ENCODE measurements around the gene LTBP1. TPM values are rescaled to one million over a fixed set of nuclear protein-coding genes. Genes with fewer than 3 reads are reported as not detected.
"Not testable (repeated sequence)": the region's sequence is repeated elsewhere in the genome, so short reads cannot be mapped to it uniquely, and the experiment has no call there.

The LTBP1 gene
- total RNA-seq, 2 experiments from 2014 or later: 0.10 to 0.14 TPM

- CTCF ChIA-PET: interaction anchor here (1.3 kb wide), 1 partner anchor 8 kb away, joined by 3 read pairs; no protein-coding TSS in a partner anchor
- DNase-seq: no peak
- H3K27ac Mint-ChIP-seq: no peak overlapping the region
- H3K4me3 Mint-ChIP-seq: no peak overlapping the region
- peaks cover 22% of the 10 kb centered on the region for H3K27me3 Mint-ChIP-seq (ENCODE audit: low read depth)
- no peaks in the 10 kb centered on the region for H3K9me3 Mint-ChIP-seq
- intact Hi-C loops (cut with micrococcal nuclease): no loop called here
- H3K4me1 Mint-ChIP-seq (ENCODE audit: low read depth): no peaks in the 10 kb centered on the region
- H3K36me3 Mint-ChIP-seq (ENCODE audit: low read depth): no peaks in the 10 kb centered on the region
Measured at GRCh38 chr2:32952761-32953476, 6.2 kb downstream of the LTBP1 start.

DNA sequence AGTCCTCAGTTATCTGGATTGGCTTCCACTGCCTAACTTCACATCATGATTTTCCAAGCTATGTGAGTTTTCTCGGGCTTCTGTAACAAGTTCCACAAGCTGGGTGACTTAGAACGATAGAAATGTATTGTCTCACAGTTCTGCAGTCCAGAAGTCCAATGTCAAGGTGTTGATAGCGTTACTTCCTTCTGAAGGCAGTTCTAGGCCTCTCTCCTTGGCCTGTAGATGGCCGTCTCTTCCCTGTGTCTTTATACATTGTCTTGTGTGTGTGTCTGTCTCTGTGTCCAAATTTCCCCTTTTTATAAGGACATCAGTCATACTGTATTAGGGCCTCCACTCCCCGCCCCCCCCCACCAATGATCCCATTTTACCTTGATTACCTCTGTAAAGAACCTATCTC lies 7.5 kb downstream of the LTBP1 start:
- DNase-seq: no peak
- no peaks in the 10 kb centered on the region for H3K4me1 Mint-ChIP-seq (ENCODE audit: low read depth)
- intact Hi-C loops (cut with micrococcal nuclease): no loop called here
- no peaks in the 10 kb centered on the region for H3K36me3 Mint-ChIP-seq (ENCODE audit: low read depth)
- peaks cover 12% of the 10 kb centered on the region for H3K27me3 Mint-ChIP-seq (ENCODE audit: low read depth)
- H3K27ac Mint-ChIP-seq: no peak overlapping the region
- no peak overlapping the region for H3K4me3 Mint-ChIP-seq
- H3K9me3 Mint-ChIP-seq: no peaks in the 10 kb centered on the region
- CTCF ChIA-PET: interaction anchor here (1.3 kb wide), 1 partner anchor 9 kb away, joined by 3 read pairs; no protein-coding TSS in a partner anchor

- peaks cover 2% of the 10 kb centered on the region for H3K27me3 Mint-ChIP-seq (ENCODE audit: low read depth)
- H3K4me3 Mint-ChIP-seq: no peak overlapping the region
- H3K4me1 Mint-ChIP-seq (ENCODE audit: low read depth): no peaks in the 10 kb centered on the region
- CTCF ChIA-PET: no interaction called here
- H3K36me3 Mint-ChIP-seq (ENCODE audit: low read depth): no peaks in the 10 kb centered on the region
- no peaks in the 10 kb centered on the region for H3K9me3 Mint-ChIP-seq
- intact Hi-C loops (cut with micrococcal nuclease): no loop called here
- H3K27ac Mint-ChIP-seq: no peak overlapping the region
- no peak for DNase-seq
Measured at GRCh38 chr2:32958821-32959220, 12.1 kb downstream of the LTBP1 start.

DNA sequence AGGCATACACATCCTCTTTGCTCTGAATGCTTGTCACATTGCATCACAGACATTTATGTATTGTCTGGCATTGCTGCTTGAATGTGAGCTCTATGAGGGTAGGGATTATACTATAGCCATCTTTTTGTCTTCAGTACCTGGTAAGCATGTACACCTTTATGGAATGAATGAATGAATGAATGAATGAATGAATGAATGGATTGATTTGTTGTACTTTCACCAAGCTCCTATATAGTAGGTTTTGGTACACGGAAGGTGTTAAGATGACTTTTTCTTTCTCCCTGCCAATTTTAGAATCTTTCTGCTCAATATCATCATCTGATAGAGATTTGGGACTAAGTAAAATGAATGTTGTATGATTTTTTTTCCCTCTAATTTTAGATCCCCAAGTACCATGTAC lies 13.5 kb downstream of the LTBP1 start:
- CTCF ChIA-PET: no interaction called here
- Mint-ChIP-seq H3K27ac (no peak overlapping the region), H3K36me3 (ENCODE audit: low read depth) (no peaks in the 10 kb centered on the region), H3K4me3 (no peak overlapping the region), H3K4me1 (ENCODE audit: low read depth) (no peaks in the 10 kb centered on the region), H3K9me3 (no peaks in the 10 kb centered on the region), H3K27me3 (ENCODE audit: low read depth) (peaks cover 2% of the 10 kb centered on the region)
- intact Hi-C loops (cut with micrococcal nuclease): no loop called here
- no peak for DNase-seq

GRCh38 chr2:32960647-32961403 lies 14.1 kb downstream of the LTBP1 start:
- DNase-seq: no peak
- intact Hi-C loops (cut with micrococcal nuclease): no loop called here
- H3K27ac Mint-ChIP-seq: no peak overlapping the region
- no peaks in the 10 kb centered on the region for H3K4me1 Mint-ChIP-seq (ENCODE audit: low read depth)
- peaks cover 2% of the 10 kb centered on the region for H3K27me3 Mint-ChIP-seq (ENCODE audit: low read depth)
- no peaks in the 10 kb centered on the region for H3K36me3 Mint-ChIP-seq (ENCODE audit: low read depth)
- CTCF ChIA-PET: no interaction called here
- no peaks in the 10 kb centered on the region for H3K9me3 Mint-ChIP-seq
- no peak overlapping the region for H3K4me3 Mint-ChIP-seq

GRCh38 chr2:32962690-32963089 lies 15.9 kb downstream of the LTBP1 start:
- intact Hi-C loops (cut with micrococcal nuclease): no loop called here
- Mint-ChIP-seq H3K27ac (no peak overlapping the region), H3K4me3 (no peak overlapping the region), H3K9me3 (no peaks in the 10 kb centered on the region), H3K27me3 (ENCODE audit: low read depth) (peaks cover 7% of the 10 kb centered on the region), H3K4me1 (ENCODE audit: low read depth) (no peaks in the 10 kb centered on the region), H3K36me3 (ENCODE audit: low read depth) (no peaks in the 10 kb centered on the region)
- DNase-seq: no peak
- CTCF ChIA-PET: interaction anchor here (0.6 kb wide), 1 partner anchor 265 kb away, joined by 3 read pairs; no protein-coding TSS in a partner anchor

DNA sequence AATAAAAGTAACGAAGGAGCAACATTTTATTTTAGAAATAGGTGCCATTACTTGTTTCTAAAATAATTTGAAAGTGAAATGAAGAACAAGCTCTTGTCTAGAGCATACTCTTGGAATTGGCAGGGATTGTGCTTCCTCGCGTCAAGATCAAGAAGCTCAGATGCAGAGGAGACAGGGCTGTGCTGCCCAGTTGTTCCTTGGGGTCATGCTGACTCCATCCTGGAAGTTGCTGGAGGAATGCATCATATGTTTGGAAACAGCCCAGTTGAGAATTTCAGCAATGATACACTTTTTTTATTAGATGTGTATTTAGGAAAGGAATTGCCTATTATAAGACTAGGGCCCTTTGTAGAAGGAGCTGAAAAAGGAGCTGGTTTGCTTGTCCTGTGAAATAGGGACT lies 17.2 kb downstream of the LTBP1 start:
- Mint-ChIP-seq H3K27ac (no peak overlapping the region), H3K4me3 (no peak overlapping the region), H3K36me3 (ENCODE audit: low read depth) (no peaks in the 10 kb centered on the region), H3K27me3 (ENCODE audit: low read depth) (peaks cover 7% of the 10 kb centered on the region), H3K4me1 (ENCODE audit: low read depth) (no peaks in the 10 kb centered on the region), H3K9me3 (no peaks in the 10 kb centered on the region)
- intact Hi-C loops (cut with micrococcal nuclease): no loop called here
- DNase-seq: no peak
- CTCF ChIA-PET: no interaction called here

GRCh38 chr2:32965523-32966171 lies 18.9 kb downstream of the LTBP1 start:
- H3K27ac Mint-ChIP-seq: no peak overlapping the region
- H3K36me3 Mint-ChIP-seq (ENCODE audit: low read depth): no peaks in the 10 kb centered on the region
- no peaks in the 10 kb centered on the region for H3K4me1 Mint-ChIP-seq (ENCODE audit: low read depth)
- peaks cover 7% of the 10 kb centered on the region for H3K27me3 Mint-ChIP-seq (ENCODE audit: low read depth)
- no peak for DNase-seq
- H3K9me3 Mint-ChIP-seq: peaks cover 2% of the 10 kb centered on the region
- CTCF ChIA-PET: no interaction called here
- no peak overlapping the region for H3K4me3 Mint-ChIP-seq
- intact Hi-C loops (cut with micrococcal nuclease): no loop called here

DNA sequence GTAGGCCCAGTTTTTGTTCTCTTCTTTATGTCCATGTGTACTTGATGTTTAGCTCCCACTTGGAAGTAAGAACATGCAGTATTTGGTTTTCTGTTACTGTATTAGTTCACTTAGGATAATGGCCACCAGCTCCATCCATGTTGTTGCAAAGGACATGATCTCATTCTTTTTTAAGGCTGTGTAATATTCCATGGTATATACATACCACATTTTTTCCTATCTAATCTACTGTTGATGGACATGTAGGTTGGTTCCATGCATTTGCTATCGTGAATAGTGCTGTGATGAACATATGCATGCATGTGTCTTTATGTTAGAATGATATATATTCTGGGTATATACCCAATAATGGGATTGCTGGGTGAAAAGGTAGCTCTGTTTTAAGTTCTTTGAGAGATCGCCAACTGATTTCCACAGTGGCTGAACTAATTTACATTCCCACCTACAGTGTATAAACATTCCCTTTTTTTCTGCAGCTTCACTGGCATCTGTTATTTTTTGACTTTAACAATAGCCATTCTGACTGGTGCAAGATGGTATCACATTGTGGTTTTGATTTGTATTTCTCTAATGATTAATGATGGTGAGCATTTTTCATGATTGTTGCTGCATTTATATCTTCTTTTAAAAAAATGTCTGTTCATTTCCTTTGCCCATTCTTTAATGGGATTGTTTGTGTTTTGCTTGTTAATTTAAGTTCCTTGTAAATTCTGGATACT lies 22.9 kb downstream of the LTBP1 start:
- H3K4me3 Mint-ChIP-seq: no peak overlapping the region
- H3K27ac Mint-ChIP-seq: no peak overlapping the region
- intact Hi-C loops (cut with micrococcal nuclease): no loop called here

DNA sequence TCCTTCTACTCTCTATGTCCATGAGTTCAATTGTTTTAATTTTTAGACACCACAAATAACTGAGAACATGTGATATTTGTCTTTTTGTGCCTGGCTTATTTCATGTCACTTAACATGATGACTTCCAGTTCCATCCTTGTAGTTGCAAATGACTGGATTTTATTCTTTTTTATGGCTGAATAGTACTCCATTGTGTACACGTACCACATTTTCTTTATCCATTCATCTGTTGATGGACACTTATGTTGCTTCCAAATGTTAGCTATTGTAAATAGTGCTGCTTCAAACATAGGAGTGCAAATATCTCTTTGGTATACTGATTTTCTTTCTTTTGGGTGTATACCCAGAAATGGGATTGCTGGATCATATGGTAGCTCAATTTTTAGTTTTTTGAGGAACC lies 27.0 kb downstream of the LTBP1 start:
- H3K27ac Mint-ChIP-seq; H3K36me3 Mint-ChIP-seq (ENCODE audit: low read depth); DNase-seq: not testable (repeated sequence)

More for the DNA sequence above, 22.9 kb downstream of the LTBP1 start:
- DNase-seq: no peak
- no peaks in the 10 kb centered on the region for H3K4me1 Mint-ChIP-seq (ENCODE audit: low read depth)
- peaks cover 2% of the 10 kb centered on the region for H3K9me3 Mint-ChIP-seq
- CTCF ChIA-PET: no interaction called here
- H3K36me3 Mint-ChIP-seq (ENCODE audit: low read depth): no peaks in the 10 kb centered on the region
- peaks cover 14% of the 10 kb centered on the region for H3K27me3 Mint-ChIP-seq (ENCODE audit: low read depth)

GRCh38 chr2:32976409-32977063 lies 29.8 kb downstream of the LTBP1 start:
- Mint-ChIP-seq H3K27ac (no peak overlapping the region), H3K4me1 (ENCODE audit: low read depth) (no peaks in the 10 kb centered on the region), H3K27me3 (ENCODE audit: low read depth) (peaks cover 20% of the 10 kb centered on the region), H3K36me3 (ENCODE audit: low read depth) (no peaks in the 10 kb centered on the region), H3K4me3 (no peak overlapping the region), H3K9me3 (peaks cover 5% of the 10 kb centered on the region)
- DNase-seq: no peak
- intact Hi-C loops (cut with micrococcal nuclease): no loop called here
- CTCF ChIA-PET: no interaction called here

More for the DNA sequence above, 27.0 kb downstream of the LTBP1 start:
- H3K27me3 Mint-ChIP-seq (ENCODE audit: low read depth): peaks cover 15% of the 10 kb centered on the region
- H3K4me3 Mint-ChIP-seq; CTCF ChIA-PET; H3K4me1 Mint-ChIP-seq (ENCODE audit: low read depth); intact Hi-C loops (cut with micrococcal nuclease); H3K9me3 Mint-ChIP-seq: not testable (repeated sequence)

DNA sequence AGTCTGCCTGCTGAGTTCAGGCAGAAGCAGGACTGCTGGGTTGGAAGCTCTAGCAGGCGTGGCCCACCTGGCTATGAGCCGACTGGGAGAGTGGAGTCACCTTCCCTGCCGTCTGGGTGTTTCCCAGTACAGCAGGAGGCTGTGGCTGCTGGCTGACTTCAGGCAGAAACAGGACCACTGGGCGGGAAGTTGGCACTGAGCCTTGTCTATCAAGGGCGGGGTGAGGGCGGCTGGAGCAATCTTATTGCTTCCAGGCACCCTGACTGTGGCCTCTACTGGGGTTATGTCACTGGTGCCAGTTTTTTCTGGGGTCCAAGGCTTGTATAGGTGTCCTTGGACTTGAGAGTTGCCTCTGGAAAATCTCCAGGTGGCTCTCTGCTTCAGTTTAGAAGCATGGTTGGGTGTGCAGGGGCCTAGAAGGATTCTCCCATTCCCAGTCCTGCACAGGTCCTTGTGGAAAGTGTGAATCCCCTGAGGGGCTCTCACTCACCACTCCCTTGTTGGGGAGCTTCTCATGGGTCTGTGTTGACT lies 30.5 kb downstream of the LTBP1 start:
- CTCF ChIA-PET: no interaction called here
- Mint-ChIP-seq H3K27me3 (ENCODE audit: low read depth) (peaks cover 25% of the 10 kb centered on the region), H3K27ac (no peak overlapping the region), H3K4me1 (ENCODE audit: low read depth) (no peaks in the 10 kb centered on the region), H3K36me3 (ENCODE audit: low read depth) (no peaks in the 10 kb centered on the region), H3K4me3 (no peak overlapping the region), H3K9me3 (peaks cover 5% of the 10 kb centered on the region)
- no peak for DNase-seq
- intact Hi-C loops (cut with micrococcal nuclease): no loop called here

Measured in activated naive CD4-positive, alpha-beta T cell treated with anti-CD3 and anti-CD28 coated beads for 36 hours (primary cell).